ENCODE results near the gene NR1D2.
"Not testable (repeated sequence)": the region's sequence is repeated elsewhere in the genome, so short reads cannot be mapped to it uniquely, and the experiment has no call there.

Gene NR1D2

GRCh38 chr3:24012589-24013269 is 67.6 kb downstream of the NR1D2 start:
- DNase-seq, result no peak

GRCh38 chr3:24017305-24017704 is 72.2 kb downstream of the NR1D2 start:
- no peak for DNase-seq

- no peak for DNase-seq
These were observed 73.9 kb downstream of the NR1D2 start for GRCh38 chr3:24018784-24019570.

DNA sequence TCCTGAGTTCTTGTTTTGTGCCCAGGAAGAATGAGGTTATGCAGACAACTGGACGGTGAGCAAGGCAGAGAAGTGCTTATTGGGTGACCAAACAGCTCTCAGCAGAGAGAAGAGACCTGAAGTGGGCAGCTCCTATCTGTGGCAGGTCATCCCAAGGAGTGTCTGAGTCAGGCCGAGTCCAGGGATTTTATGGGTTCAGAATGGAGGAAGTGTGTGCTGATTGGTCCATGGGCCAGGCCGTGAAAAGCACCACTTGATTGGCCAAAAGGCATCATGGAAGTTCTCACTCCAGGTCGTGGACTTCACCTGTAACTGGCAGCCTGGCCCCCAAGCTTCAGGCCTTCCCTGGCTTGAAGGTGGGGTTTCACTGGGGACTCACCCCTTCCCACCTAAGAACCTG is 74.5 kb downstream of the NR1D2 start:
- DNase-seq, result no peak

DNA sequence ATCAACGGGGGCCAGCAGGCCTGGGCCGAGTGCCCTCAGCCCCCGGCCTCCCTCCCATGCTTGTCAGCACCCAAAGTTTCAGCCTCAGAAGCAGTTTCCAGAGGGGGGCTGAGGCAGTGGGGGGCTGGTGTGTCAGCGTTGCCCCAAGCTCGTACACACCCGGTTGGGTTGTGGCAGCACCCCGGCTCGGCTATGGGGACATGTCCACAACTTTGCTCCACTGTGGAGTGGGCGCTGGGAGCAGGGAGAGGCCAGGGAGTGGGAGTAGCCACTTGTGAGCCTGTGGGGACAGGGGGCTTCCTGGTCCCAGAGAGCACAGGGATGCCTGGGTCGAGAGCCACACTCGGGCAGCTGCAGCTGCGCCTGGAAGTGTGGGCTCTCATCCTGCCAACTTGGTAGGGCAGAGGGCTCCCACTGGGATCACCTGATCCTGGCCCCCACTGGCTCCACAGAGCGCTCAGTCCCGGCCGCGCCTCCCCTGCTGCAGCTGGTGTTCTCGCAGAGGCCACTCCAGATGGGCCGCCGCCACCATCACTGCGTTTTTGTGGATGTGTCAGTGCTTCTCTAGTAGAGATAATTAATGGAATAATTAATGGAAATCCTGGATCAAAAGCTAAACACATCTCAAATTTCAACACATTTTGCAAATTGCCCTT is 75.1 kb downstream of the NR1D2 start:
- no peak for DNase-seq

- no peak for DNase-seq
These were observed 78.1 kb downstream of the NR1D2 start for GRCh38 chr3:24023197-24023596.

GRCh38 chr3:24025805-24026204 is 80.7 kb downstream of the NR1D2 start:
- DNase-seq, result no peak

GRCh38 chr3:24026665-24027064 is 81.6 kb downstream of the NR1D2 start:
- DNase-seq, result not testable (repeated sequence)

DNA sequence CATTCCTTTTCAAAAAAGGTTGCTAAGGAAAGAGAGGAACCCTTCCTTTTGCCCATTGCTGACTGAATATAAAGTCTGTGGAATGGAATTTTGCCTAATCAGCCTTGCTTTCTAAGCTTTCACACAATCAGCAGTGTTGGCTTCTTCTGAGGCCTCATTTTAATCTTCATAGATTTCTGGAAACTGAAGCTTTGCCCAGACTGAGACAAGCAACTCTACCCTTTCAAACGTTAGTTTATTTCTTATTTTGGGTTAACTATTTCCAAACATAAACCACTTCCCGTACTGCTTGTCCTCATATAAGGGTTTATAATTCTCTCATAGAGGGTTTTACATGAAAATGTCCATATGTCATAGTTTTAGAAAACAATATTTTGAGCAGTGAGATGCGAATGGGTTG is 82.9 kb downstream of the NR1D2 start:
- DNase-seq, result no peak
